ENCODE results near the gene U2AF2. TPM values are rescaled to one million over a fixed set of nuclear protein-coding genes. Genes with fewer than 3 reads are reported as not detected.

U2AF2 gene
- total and polyA plus RNA-seq, 9 of the 15 experiments (the other 6 are each of a cell fraction or from before 2014, with no cell fraction given) = 3.0 to 331 (median 157) TPM

DNA sequence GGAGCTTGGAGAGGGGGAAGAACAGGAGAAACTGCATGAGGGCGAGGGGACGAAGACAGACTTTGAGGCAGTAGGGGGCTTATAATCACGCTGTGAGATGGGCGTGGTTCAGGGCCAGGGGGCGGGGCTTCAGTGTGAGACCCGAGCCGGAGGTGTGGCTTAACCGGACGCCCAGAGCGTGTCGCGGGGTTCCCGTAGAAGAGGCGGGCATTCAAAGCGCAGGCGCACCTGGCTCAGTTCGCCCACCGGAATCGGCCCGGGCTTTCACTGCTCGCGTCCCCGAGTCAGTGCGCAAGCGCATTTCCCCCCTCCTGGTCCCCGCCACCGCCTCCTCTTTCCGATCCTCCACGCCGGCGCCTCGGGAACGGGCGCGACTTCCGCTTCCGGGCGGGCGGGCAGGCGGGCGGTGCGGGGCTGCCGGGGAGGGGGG, 49.6 kb upstream of the U2AF2 start (continued):
- TF ChIP-seq CHD2 (IDR thresholded peaks at IDR 0.05; ENCODE audit: low read depth, low read length) (no peak; the same call in 1 of the 2 replicates), MTA1 (IDR thresholded peaks at IDR 0.05; ENCODE audit: borderline replicate concordance) (no peak), FUS (optimal IDR thresholded peaks at IDR 0.05; ENCODE audit: low read depth, low read length) (no peak), KDM5B (IDR thresholded peaks at IDR 0.05; ENCODE audit: insufficient replicate concordance, low read depth, low read length) (peak; percentile 7), POU5F1 (IDR thresholded peaks at IDR 0.05; ENCODE audit: borderline replicate concordance, low read depth, low read length, partially characterized antibody) (peak; percentile 27), ZNF12 (CRISPR knock-in tag; IDR thresholded peaks at IDR 0.05) (no peak), CCNT2 (IDR thresholded peaks at IDR 0.05; ENCODE audit: borderline replicate concordance, extremely low read depth, insufficient read length, low read depth, low read length) (no peak), GABPA (tag; conservative IDR thresholded peaks at IDR 0.05; ENCODE audit: low read depth) (peak; percentile 98), ZNF232 (CRISPR knock-in tag; IDR thresholded peaks at IDR 0.05) (no peak), DDX20 (tag; IDR thresholded peaks at IDR 0.05; ENCODE audit: low read depth) (no peak), MEIS2 (IDR thresholded peaks at IDR 0.05; ENCODE audit: partially characterized antibody) (peak; percentile 81), RBM39 (optimal IDR thresholded peaks at IDR 0.05; ENCODE audit: low read depth, low read length) (no peak), MED1 (CRISPR knock-in tag; IDR thresholded peaks at IDR 0.05; ENCODE audit: borderline replicate concordance) (no peak), ZSCAN32 (CRISPR knock-in tag; IDR thresholded peaks at IDR 0.05) (no peak), SETDB1 (IDR thresholded peaks at IDR 0.05; ENCODE audit: low read length) (no peak), HDAC1 (IDR thresholded peaks at IDR 0.05) (no peak), RNF2 (IDR thresholded peaks at IDR 0.05) (no peak)
- TF ChIP-seq, protein P1, sequence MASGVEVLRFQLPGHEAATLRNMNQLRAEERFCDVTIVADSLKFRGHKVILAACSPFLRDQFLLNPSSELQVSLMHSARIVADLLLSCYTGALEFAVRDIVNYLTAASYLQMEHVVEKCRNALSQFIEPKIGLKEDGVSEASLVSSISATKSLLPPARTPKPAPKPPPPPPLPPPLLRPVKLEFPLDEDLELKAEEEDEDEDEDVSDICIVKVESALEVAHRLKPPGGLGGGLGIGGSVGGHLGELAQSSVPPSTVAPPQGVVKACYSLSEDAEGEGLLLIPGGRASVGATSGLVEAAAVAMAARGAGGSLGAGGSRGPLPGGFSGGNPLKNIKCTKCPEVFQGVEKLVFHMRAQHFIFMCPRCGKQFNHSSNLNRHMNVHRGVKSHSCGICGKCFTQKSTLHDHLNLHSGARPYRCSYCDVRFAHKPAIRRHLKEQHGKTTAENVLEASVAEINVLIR (CRISPR knock-in tag; IDR thresholded peaks at IDR 0.05) = no peak
- TF ChIP-seq, protein P2, sequence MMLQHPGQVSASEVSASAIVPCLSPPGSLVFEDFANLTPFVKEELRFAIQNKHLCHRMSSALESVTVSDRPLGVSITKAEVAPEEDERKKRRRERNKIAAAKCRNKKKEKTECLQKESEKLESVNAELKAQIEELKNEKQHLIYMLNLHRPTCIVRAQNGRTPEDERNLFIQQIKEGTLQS (IDR thresholded peaks at IDR 0.05) = no peak
- TF ChIP-seq, protein P2 (CRISPR knock-in tag; conservative IDR thresholded peaks at IDR 0.05) = no peak
- TF ChIP-seq, protein P3, sequence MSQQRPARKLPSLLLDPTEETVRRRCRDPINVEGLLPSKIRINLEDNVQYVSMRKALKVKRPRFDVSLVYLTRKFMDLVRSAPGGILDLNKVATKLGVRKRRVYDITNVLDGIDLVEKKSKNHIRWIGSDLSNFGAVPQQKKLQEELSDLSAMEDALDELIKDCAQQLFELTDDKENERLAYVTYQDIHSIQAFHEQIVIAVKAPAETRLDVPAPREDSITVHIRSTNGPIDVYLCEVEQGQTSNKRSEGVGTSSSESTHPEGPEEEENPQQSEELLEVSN (IDR thresholded peaks at IDR 0.05; ENCODE audit: borderline replicate concordance in 1 of 2, extremely low read depth in 1 of 2, insufficient read depth in 1 of 2, insufficient read length in 1 of 2, low read depth in 1 of 2, low read length in 1 of 2, poor library complexity in 1 of 2, severe bottlenecking in 1 of 2) = peak; percentile 28 to 69
- TF ChIP-seq, protein P4, sequence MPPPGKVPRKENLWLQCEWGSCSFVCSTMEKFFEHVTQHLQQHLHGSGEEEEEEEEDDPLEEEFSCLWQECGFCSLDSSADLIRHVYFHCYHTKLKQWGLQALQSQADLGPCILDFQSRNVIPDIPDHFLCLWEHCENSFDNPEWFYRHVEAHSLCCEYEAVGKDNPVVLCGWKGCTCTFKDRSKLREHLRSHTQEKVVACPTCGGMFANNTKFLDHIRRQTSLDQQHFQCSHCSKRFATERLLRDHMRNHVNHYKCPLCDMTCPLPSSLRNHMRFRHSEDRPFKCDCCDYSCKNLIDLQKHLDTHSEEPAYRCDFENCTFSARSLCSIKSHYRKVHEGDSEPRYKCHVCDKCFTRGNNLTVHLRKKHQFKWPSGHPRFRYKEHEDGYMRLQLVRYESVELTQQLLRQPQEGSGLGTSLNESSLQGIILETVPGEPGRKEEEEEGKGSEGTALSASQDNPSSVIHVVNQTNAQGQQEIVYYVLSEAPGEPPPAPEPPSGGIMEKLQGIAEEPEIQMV (tag; conservative IDR thresholded peaks at IDR 0.05; ENCODE audit: low read depth) = no peak

All from K562 (cell line).